ENCODE results near the gene SLCO2A1.

Gene SLCO2A1

GRCh38 chr3:133933097-133934024, 96.4 kb downstream of the SLCO2A1 start:
- DNase-seq (ENCODE audit: low spot score), result no peak

- no peak for DNase-seq (ENCODE audit: low spot score)
Observed at GRCh38 chr3:133932009-133932408, 97.7 kb downstream of the SLCO2A1 start.

- DNase-seq (ENCODE audit: low spot score), result no peak
Observed at GRCh38 chr3:133931084-133931483, 98.6 kb downstream of the SLCO2A1 start.

- peak; percentile 75 for DNase-seq (ENCODE audit: low spot score)
Observed at GRCh38 chr3:133930341-133930933, 99.3 kb downstream of the SLCO2A1 start.

- DNase-seq (ENCODE audit: low spot score), result no peak
Observed at GRCh38 chr3:133928903-133929607, 100.7 kb downstream of the SLCO2A1 start.

GRCh38 chr3:133928136-133928893, 101.4 kb downstream of the SLCO2A1 start:
- no peak for DNase-seq (ENCODE audit: low spot score)

GRCh38 chr3:133927540-133928066, 102.1 kb downstream of the SLCO2A1 start:
- peak; percentile 35 for DNase-seq (ENCODE audit: low spot score)

GRCh38 chr3:133926736-133927539, 102.8 kb downstream of the SLCO2A1 start:
- no peak for DNase-seq (ENCODE audit: low spot score)

GRCh38 chr3:133925960-133926735, 103.6 kb downstream of the SLCO2A1 start:
- DNase-seq (ENCODE audit: low spot score), result no peak

GRCh38 chr3:133924041-133924440, 105.7 kb downstream of the SLCO2A1 start:
- DNase-seq (ENCODE audit: low spot score), result no peak

- no peak for DNase-seq (ENCODE audit: low spot score)
Observed at GRCh38 chr3:133921592-133921991, 108.1 kb downstream of the SLCO2A1 start.

GRCh38 chr3:133917144-133917543, 112.6 kb downstream of the SLCO2A1 start:
- DNase-seq (ENCODE audit: low spot score), result no peak

- DNase-seq (ENCODE audit: low spot score), result no peak
Observed at GRCh38 chr3:133915685-133916658, 113.8 kb downstream of the SLCO2A1 start.

- no peak for DNase-seq (ENCODE audit: low spot score)
Observed at GRCh38 chr3:133914839-133915600, 114.7 kb downstream of the SLCO2A1 start.

- DNase-seq (ENCODE audit: low spot score), result no peak
Observed at GRCh38 chr3:133910422-133910821, 119.3 kb downstream of the SLCO2A1 start.

GRCh38 chr3:133905376-133905775, 124.3 kb downstream of the SLCO2A1 start:
- DNase-seq (ENCODE audit: low spot score), result no peak

GRCh38 chr3:133901847-133902246, 127.9 kb downstream of the SLCO2A1 start:
- no peak for DNase-seq (ENCODE audit: low spot score)

GRCh38 chr3:133901083-133901482, 128.6 kb downstream of the SLCO2A1 start:
- DNase-seq (ENCODE audit: low spot score), result no peak
